Prostate gland (tissue), 2 donors: ENCODE data around the gene NEXMIF.

Experiments used
- CTCF ChIP-seq, 4 experiments: fragments of 200-600 bp in 2 of 4; fragments of 450-650 bp in 2 of 4; sonication (generic) in 2 of 4; IDR thresholded peaks; 1 replicate in 3 of 4; 2 replicates in 1 of 4; pipeline ENCODE4 v1.5.1; 2016 to 2019; ENCODE audit warnings: antibody characterized with exemption in 4 of 4, mild to moderate bottlenecking in 2 of 4, moderate library complexity in 2 of 4
- POLR2A ChIP-seq: fragments of 450-650 bp; IDR thresholded peaks from one replicate; pipeline ENCODE4 v1.6.1; 2016; ENCODE audit warnings: antibody characterized with exemption, mild to moderate bottlenecking
- POLR2AphosphoS5 ChIP-seq: sonication (generic); formaldehyde crosslinking; IDR thresholded peaks from one replicate; pipeline ENCODE4 v1.6.1; 2017; ENCODE audit warnings: antibody characterized with exemption

GRCh38 chrX:74788545-74789086 is 136.6 kb downstream of the NEXMIF start:
- TF ChIP-seq CTCF (IDR thresholded peaks at IDR 0.05) (no peak), POLR2A (no peak), POLR2AphosphoS5 (no peak)
